Kidney tubule cell (primary cell): ENCODE results near the gene NPTX1.

Source experiments
- DNase-seq: peaks from one replicate; pipeline ENCODE4 v3.0.0-alpha.2; 2018; ENCODE audit warnings: low spot score

NPTX1 gene

DNA sequence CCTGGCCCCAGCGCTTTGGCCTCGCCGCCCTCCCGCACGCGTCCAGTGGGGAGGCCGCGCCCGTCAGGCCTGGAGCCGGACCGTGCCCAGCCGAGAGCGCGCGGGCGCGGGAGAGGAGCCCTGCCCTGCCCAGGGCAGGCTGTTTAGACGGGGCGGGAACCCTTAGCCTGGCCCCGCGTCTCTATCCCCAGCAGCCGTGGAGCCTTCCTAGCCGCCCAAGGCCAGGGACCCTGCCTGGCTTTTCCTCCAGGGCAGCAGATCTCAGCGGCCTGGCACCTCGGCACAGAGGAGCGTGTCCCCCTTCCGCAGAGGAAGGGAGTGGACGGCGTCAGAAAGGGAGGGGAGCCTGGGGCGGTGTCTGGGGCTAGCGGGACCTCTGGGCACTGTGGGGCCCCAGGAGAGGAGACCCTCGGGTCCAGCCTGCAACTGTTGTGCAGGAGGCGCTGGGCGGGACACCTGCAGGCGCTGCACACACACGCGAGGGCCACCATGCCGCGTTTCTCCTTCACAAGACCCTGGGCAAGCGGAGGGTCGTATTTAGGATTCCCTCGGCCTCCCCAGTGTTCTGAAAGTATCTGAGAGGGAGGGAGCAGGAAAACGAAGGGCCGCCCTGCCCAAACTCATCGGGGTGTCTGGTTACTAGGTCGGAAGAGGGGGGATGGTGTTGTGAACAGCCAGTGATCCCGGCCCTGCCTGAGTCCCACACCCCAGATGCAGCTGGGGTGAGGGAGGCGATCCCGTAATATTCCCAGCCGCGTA lies 2.3 kb upstream of the NPTX1 start:
- no peak for DNase-seq

GRCh38 chr17:80477647-80478478 lies 1.5 kb upstream of the NPTX1 start:
- peak; percentile 23 for DNase-seq

GRCh38 chr17:80476877-80477646 lies 655 bp upstream of the NPTX1 start:
- DNase-seq = no peak

GRCh38 chr17:80474961-80475909 lies 1.2 kb downstream of the NPTX1 start:
- no peak for DNase-seq

DNA sequence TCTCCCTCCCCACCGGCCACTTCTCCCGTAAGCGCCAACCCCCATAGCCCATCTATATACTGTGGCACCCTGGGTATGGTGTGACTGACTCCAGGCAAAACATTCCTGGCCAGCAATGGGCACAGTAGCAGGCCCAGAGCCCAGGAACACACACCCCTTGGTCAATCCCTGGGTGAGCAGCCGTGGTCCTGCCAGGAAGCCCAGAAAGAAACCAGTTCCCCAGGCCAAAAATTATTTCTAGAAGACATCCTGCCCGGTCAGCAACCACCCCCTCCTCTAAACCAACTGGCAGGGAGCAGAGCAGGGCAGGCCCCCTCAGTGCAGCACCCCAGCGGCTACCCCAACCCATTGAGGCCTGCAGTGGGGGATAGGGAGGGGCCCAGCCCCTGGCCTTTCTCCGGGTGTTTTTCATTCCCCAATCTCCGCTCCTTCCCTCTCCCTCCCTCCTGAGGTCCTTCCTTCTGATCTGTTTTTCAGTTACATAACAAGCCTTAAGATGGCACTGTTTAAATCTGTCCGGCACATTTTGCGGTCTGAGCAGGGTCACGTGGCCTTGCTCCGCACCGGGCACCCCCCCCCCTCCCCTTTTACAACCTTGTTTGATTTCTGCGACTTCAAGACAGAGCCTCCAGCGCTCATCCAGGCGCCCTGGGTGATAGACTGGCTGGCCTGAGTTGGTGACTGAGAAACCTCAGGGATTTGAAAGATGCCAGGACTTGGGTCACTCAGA lies 2.0 kb downstream of the NPTX1 start:
- DNase-seq = peak; percentile 38

- DNase-seq = no peak
Observed at GRCh38 chr17:80473701-80474100, 2.7 kb downstream of the NPTX1 start.

GRCh38 chr17:80472996-80473395 lies 3.4 kb downstream of the NPTX1 start:
- no peak for DNase-seq

- DNase-seq = no peak
Observed at GRCh38 chr17:80471922-80472321, 4.5 kb downstream of the NPTX1 start.

DNA sequence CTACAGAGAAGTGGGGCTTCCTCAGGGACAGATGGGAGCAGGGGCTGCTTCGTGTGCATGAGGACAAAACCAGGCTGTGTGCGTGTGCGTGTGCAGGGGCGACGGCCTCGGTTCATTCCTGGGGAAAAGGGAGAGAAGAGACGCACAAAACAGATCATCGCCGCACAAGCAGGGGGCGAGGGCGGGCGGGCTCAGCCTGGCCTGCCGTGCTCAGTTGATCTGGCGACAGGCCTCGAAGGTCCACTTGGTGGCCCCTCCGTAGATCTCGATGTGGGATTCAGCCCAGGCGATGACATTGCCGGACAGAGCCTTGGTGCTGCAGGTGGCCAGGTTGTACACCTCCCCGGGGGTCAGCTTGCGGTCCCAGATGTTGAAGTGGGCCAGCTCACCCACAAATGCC lies 5.8 kb downstream of the NPTX1 start:
- DNase-seq = no peak

DNA sequence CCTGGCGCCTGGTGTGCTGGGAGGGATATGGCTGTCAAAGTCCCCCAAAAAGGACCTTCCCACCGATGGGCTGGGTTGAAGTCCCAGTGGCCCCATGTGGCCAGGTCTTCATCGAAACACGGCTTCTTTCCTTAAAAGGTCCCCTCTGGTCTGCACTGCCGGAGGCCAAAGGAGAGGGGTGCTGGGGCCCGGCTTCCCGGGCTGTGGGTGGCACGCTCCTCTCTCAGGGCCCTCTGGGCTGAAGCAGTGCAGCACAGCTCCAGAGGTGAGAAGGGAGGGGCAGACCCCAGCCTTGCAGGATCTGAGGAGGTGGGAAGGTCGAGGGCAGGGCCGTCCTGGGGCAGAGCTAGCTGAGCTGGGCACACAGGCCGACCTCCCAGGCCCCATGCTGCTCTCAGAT lies 6.7 kb downstream of the NPTX1 start:
- no peak for DNase-seq

- no peak for DNase-seq
Observed at GRCh38 chr17:80468781-80469493, 7.5 kb downstream of the NPTX1 start.

DNA sequence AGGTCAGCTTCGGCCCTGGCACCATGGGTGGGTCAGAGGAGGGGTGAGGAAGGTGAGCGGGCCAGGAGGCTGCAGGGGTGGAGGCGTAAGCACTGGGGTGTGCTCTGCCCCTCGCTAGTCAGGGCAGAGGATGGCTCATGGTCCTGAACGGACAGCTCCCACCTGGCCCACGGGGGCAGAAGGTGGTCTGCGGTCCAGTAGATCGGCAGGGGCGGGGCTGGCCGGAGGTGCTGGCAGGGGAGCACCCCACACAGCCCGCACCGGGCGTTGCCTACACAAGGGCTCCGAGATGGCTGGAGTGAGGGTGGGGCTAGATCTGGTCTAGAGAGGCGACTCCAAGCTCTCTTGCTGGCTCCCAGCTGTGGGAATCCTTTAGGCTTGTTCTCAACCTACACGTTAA lies 8.2 kb downstream of the NPTX1 start:
- DNase-seq = no peak

DNA sequence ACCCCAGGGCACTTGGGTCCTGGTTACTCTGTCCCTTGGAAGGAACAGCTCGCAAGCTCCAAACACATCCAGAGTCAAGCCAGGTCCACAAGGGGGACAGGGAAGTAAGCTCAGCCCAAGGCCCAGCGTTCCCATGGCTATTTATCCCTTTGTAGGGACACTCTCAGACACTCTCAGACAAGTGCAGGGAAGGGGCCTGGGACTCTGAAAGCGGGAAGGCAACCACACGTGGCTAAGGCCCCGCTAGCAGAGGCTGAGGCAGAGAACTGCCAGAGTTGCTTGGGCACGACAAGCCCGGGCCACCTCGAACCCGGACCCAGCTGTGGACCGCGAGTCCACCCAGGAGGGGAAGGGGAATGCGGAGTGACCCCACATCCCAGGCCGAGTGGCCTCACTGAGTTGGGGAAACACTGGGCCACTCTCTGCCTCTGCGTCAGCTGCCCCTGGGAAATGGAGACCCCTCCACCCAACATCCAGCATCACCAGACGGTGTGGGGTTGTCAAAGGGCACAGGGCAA lies 10.2 kb downstream of the NPTX1 start:
- DNase-seq = no peak

GRCh38 chr17:80465327-80465974 lies 11.0 kb downstream of the NPTX1 start:
- DNase-seq = no peak

GRCh38 chr17:80464486-80464885 lies 11.9 kb downstream of the NPTX1 start:
- no peak for DNase-seq

DNA sequence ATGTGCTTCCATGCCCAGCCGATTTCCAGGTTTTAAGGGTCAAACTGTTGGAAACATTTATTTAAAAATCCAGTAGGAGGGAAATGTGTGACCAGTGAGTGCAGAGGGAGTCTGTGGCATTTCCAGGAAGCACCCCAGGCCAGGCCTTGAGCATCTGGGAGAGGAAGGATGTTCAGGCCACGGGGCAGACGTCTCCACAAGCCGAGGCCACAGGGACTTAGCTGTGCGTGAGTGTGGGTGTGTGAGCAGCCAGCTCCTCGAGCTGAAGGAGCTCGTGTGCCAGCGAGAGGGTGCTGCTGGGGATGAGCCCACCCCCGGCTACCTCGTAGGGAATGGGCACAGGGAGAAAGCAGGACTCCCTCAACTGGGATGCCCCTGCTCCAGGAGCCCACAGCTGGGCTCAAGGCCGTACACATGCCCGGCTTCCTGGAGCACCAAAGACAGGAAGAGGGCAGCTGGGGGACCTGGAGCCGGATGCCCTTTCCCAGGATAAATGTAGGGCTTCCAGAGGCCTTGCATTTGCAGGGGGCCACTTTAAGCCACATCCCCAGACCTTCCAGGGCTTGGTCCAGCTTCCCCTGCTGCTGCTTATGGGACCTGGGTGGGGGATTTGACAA lies 12.5 kb downstream of the NPTX1 start:
- DNase-seq = no peak

- DNase-seq = no peak
Observed at GRCh38 chr17:80461528-80462160, 14.8 kb downstream of the NPTX1 start.

GRCh38 chr17:80460429-80460834 lies 16.0 kb downstream of the NPTX1 start:
- DNase-seq = no peak
